Fibroblast of pulmonary artery (primary cell): ENCODE results near the gene TFDP1.

ENCODE experiments used
- DNase-seq: peaks from one replicate; pipeline ENCODE4 v3.0.0-alpha.2; 2010; ENCODE audit warnings: low read depth
- H3K4me3 ChIP-seq: replicated peaks from 2 replicates; pipeline ENCODE4 v1.5.1; 2011; ENCODE audit warnings: low read depth, mild to moderate bottlenecking, control low read depth, low read length, moderate library complexity
- CTCF ChIP-seq: IDR thresholded peaks from 2 replicates; pipeline ENCODE4 v1.5.1; 2011; ENCODE audit warnings: mild to moderate bottlenecking, control low read depth, low read length, inconsistent platforms; ENCODE audit errors: missing control alignments

TFDP1 gene

DNA sequence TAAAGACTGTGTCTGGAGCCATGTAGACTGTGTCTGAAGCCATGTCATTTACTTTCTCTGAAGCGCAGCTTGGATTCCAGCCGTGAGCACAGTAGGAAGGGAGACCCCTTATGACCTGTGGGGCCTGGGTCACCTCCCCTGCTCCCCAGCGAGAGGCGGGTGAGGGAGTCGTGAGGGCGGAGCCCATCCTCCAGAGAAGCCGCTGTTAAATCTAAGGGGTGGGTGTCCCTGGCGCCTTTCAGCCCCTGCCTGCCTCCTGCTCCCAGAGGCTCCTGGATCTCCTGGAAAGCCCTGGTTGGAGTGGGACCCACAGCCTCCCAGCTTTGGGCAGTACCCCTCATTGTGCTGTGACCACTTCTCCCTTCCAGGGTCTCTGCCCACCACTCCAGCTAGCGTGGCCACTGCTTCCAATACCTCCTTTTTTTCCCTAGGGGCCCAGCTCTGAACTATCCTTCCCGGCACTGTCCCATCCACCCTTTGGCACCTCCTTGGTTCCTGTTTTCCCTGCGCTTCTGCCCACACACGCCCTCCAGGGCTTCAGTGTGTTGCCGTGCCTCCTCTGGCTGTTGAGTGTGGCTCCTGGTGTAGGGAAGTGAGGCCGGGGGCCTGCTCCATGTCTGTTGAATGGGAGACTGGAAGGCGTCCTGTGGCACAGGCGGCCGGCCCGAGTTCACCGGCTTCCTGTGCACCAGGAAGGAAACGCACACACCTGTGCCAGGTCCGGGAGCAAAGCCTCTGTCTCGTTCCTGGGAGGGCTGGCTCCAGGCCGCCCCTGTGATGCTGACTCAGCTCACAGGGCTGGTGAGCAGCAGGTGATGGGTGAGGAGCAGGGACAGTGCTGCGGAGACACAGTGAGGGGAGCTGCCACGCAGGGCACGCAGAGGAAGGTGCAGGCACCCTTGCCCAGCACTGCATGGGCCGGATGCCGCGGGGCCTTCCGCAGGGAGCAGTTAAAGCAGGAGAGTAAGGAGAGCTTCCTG is 44.0 kb downstream of the TFDP1 start:
- DNase-seq: no peak
- no peak for TF ChIP-seq CTCF
- H3K4me3 ChIP-seq: no peak overlapping the region

- TF ChIP-seq CTCF: no peak
- no peak for DNase-seq
- H3K4me3 ChIP-seq: no peak overlapping the region
Observed at GRCh38 chr13:113629866-113630265, 45.3 kb downstream of the TFDP1 start.

DNA sequence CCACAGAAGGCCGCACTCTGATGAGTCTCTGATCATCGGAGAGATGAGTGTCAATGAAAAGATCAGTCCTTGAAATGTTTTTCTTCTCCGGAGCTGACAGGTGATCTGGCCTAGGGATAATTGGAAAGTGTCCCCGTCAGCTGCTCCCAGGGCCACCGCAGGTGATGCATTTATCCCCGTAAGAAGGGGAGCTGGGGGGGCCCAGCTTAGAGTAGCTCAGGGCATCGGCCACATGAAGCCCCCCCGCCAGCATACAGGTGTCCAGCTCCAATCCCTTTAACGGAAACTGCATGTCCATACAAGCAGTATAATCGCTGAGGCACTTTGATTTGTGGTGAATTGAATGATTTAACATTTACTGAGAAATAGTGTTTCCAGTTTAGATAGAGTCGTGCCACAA is 45.7 kb downstream of the TFDP1 start:
- H3K4me3 ChIP-seq: no peak overlapping the region
- no peak for DNase-seq
- no peak for TF ChIP-seq CTCF

DNA sequence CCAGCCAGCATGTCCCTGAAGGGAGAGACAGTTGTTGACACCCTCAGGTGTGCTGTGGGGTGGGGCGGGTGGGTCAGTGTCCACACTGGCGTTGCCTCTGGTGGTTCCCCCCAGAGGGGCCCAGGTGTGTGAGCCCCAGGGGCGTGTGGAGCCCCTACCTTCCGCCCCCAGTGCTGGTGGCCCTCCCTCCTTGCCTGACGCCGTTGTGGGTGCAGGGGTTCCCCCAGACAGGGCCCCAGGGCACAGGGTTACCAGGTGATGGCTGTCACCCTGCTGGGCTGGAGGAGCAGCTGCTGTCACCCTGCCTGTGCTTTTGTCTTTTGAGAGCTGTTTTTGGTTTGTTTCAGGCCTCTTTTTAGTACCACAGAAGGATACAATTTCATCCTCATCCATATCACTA is 46.3 kb downstream of the TFDP1 start:
- TF ChIP-seq CTCF: no peak
- no peak overlapping the region for H3K4me3 ChIP-seq
- no peak for DNase-seq

DNA sequence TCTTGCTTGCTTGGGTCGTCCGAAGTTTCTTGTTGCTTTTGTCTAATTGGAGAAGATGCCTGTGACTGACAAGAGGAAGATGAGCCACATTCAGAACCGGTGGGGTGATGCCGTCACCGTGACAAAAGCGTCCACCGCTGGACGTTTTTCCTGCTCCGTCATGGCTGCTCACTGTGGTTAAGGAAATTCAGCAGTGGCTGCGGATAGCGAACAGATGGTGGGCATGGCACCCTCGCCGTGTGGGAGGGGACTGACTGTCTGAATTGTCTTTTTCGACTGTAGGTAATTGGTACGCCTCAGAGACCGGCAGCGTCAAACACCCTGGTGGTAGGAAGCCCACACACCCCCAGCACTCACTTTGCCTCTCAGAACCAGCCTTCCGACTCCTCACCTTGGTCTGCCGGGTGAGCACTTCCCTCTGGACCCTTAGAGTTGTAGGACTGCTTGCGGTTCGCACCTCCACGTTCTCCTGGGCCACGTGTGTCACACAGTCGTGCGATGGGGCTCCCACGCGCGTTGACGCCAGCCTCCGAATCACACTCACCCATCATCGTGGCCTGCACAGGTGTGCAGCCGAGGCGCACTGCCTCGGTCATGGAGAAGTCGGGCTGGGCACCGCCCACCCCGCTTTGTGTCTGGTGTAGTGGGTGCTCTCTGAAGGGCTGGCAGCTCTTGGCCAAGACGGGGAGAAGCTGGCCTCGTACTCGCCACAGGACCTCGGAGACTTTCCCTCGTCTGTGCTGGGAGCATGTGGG is 47.0 kb downstream of the TFDP1 start:
- no peak for DNase-seq

GRCh38 chr13:113632706-113633484 is 48.3 kb downstream of the TFDP1 start:
- no peak for DNase-seq
- no peak for TF ChIP-seq CTCF
- no peak overlapping the region for H3K4me3 ChIP-seq

More for the DNA sequence above, 47.0 kb downstream of the TFDP1 start:
- TF ChIP-seq CTCF: no peak
- no peak overlapping the region for H3K4me3 ChIP-seq
